Trophoblast cell (in vitro differentiated cells and primary cell): Measurements from ENCODE around the gene ARSG.
A peak's percentile ranks its signal among the peaks of the same experiment; 100 is the strongest.

Source experiments
- DNase-seq, 2 donors: peaks; one replicate each; pipeline ENCODE4 v3.0.0-alpha.2; 2016
- H2AFZ ChIP-seq: 2 replicates; pipeline ENCODE4 v1.6.1; 2013; ENCODE audit warnings: low read length, moderate library complexity, mild to moderate bottlenecking; ENCODE audit not compliant: insufficient read depth, poor library complexity
- H2AK5ac ChIP-seq: 2 replicates; pipeline ENCODE4 v1.6.1; 2013; ENCODE audit warnings: mild to moderate bottlenecking, low read length
- H2BK120ac ChIP-seq: 2 replicates; pipeline ENCODE4 v1.6.1; 2013; ENCODE audit warnings: low read length, mild to moderate bottlenecking, moderate library complexity; ENCODE audit not compliant: insufficient read depth, poor library complexity
- H2BK12ac ChIP-seq: 2 replicates; pipeline ENCODE4 v1.6.1; 2013; ENCODE audit warnings: mild to moderate bottlenecking, low read length, moderate library complexity
- H2BK5ac ChIP-seq: 2 replicates; pipeline ENCODE4 v1.6.1; 2013; ENCODE audit warnings: low read length, low read depth, moderate library complexity, mild to moderate bottlenecking; ENCODE audit not compliant: poor library complexity
- H3K14ac ChIP-seq: 2 replicates; pipeline ENCODE4 v1.6.1; 2013; ENCODE audit warnings: mild to moderate bottlenecking, low read length
- H3K18ac ChIP-seq: 2 replicates; pipeline ENCODE4 v1.6.1; 2013; ENCODE audit warnings: mild to moderate bottlenecking, low read length
- H3K23ac ChIP-seq: 2 replicates; pipeline ENCODE4 v1.6.1; 2013; ENCODE audit warnings: low read length
- H3K27ac ChIP-seq: 2 replicates; pipeline ENCODE4 v1.5.1; 2013; ENCODE audit warnings: low read depth, mild to moderate bottlenecking, inconsistent platforms, low read length, moderate library complexity
- H3K27me3 ChIP-seq: 2 replicates; pipeline ENCODE4 v1.6.1; 2013; ENCODE audit warnings: inconsistent platforms, mild to moderate bottlenecking, low read length, moderate library complexity; ENCODE audit not compliant: insufficient read depth
- H3K36me3 ChIP-seq, 2 experiments: 1 replicate in 1 of 2; 2 replicates in 1 of 2; pipeline ENCODE4 v1.6.1; 2013; ENCODE audit warnings: low read length in 2 of 2, mild to moderate bottlenecking in 2 of 2, moderate library complexity in 1 of 2; ENCODE audit not compliant: insufficient read depth in 2 of 2, control insufficient read depth in 1 of 2
- H3K4ac ChIP-seq: 2 replicates; pipeline ENCODE4 v1.6.1; 2013; ENCODE audit warnings: low read depth, mild to moderate bottlenecking, low read length, moderate library complexity
- H3K4me1 ChIP-seq, 2 experiments: 1 replicate in 1 of 2; 2 replicates in 1 of 2; pipeline ENCODE4 v1.6.1; 2013; ENCODE audit warnings: low read length in 2 of 2, mild to moderate bottlenecking in 2 of 2, moderate library complexity in 1 of 2; ENCODE audit not compliant: insufficient read depth in 2 of 2, control insufficient read depth in 1 of 2
- H3K4me2 ChIP-seq: 2 replicates; pipeline ENCODE4 v1.6.1; 2013; ENCODE audit warnings: inconsistent platforms, mild to moderate bottlenecking, low read length, moderate library complexity
- H3K4me3 ChIP-seq: 2 replicates; pipeline ENCODE4 v1.5.1; 2013; ENCODE audit warnings: mild to moderate bottlenecking, low read depth, low read length, inconsistent platforms
- H3K79me1 ChIP-seq: one replicate; pipeline ENCODE4 v1.6.1; 2013; ENCODE audit warnings: low read length
- H3K79me2 ChIP-seq: 2 replicates; pipeline ENCODE4 v1.6.1; 2013; ENCODE audit warnings: low read length, mild to moderate bottlenecking; ENCODE audit not compliant: control insufficient read depth, insufficient read depth, poor library complexity
- H3K9ac ChIP-seq: 2 replicates; pipeline ENCODE4 v1.6.1; 2013; ENCODE audit warnings: mild to moderate bottlenecking, low read length
- H3K9me3 ChIP-seq: 2 replicates; pipeline ENCODE4 v1.6.1; 2013; ENCODE audit warnings: low read depth, mild to moderate bottlenecking, control low read depth, inconsistent platforms, low read length; ENCODE audit not compliant: insufficient read depth
- H4K12ac ChIP-seq: 2 replicates; pipeline ENCODE4 v1.6.1; 2013; ENCODE audit warnings: low read depth, mild to moderate bottlenecking, low read length, moderate library complexity
- H4K8ac ChIP-seq: 2 replicates; pipeline ENCODE4 v1.6.1; 2013; ENCODE audit warnings: low read depth, mild to moderate bottlenecking, low read length, moderate library complexity
- H4K91ac ChIP-seq: one replicate; pipeline ENCODE4 v1.6.1; 2013; ENCODE audit warnings: low read depth, mild to moderate bottlenecking, low read length, moderate library complexity
- WGBS: extraction: QIAGEN DNeasy Blood & Tissue Kit; methylation state at CpG from one replicate; pipeline ENCODE4 v1.1.7; 2013; ENCODE audit warnings: missing lambda C conversion rate; ENCODE audit not compliant: insufficient read length, insufficient coverage; ENCODE audit errors: extremely low coverage; 5-methylcytosine and 5-hydroxymethylcytosine counted together

ARSG gene

DNA sequence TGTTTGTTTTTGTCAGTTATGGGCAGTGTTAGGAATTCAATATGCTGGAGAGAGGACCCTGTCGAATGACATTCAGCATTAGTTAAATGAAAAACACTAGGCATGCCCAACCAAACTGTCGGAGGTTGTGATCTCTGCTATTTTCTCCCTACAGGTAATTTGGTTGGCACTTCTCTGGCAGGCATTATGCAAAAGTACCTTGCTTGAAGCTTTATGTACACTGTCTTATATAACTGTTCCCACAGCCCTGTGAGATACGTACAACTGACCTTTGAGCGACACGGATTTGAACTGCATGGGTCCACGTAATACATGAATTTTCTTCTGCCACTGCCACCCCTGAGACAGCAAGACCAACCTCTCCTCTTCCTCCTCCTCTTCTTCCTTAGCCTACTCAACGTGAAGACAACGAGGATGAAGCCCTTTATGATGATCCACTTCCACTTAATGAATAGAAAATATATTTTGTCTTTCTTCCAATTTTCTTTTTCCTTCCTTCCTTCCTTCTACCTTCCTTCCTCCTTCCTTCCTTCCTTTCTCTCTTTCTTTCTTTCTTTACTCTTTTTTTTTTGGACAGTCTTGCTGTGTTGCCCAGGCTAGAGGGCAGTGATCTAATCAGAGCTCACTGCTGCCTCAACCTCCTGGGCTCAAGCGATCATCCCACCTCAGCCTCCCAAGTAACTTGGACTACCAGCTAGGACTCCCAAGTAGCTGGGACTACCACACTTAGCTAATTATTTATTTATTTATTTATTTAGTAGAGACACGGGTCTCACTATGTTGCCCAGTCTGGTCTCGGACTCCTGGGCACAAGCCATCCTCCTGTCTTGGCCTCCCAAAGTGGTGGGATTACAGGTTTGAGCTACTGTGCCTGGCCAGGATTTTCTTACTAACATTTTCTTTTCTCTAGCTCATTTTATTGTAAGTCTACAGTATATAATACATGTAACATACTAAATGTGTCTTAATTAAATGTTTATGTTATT, 88.7 kb downstream of the ARSG start:
- no peak overlapping the region for H2BK120ac ChIP-seq
- no peak overlapping the region for H3K4me3 ChIP-seq
- H2BK12ac ChIP-seq: no peak overlapping the region
- H2BK5ac ChIP-seq: no peak overlapping the region
- H3K4me1 ChIP-seq: peaks cover 26 to 35% of the 10 kb centered on the region in 2 experiments
- no peak overlapping the region for H4K91ac ChIP-seq
- no peak overlapping the region for H3K4ac ChIP-seq
- no peaks in the 10 kb centered on the region for H3K36me3 ChIP-seq
- H3K79me1 ChIP-seq: peaks cover 16% of the 10 kb centered on the region
- H3K9ac ChIP-seq: no peak overlapping the region
- no CpG with 5 or more reads among the region's 11 CpGs for WGBS
- H3K14ac ChIP-seq: no peak overlapping the region
- no peak overlapping the region for H2AK5ac ChIP-seq
- DNase-seq: no peak
- H2AFZ ChIP-seq: no peak overlapping the region
- H3K9me3 ChIP-seq: no peaks in the 10 kb centered on the region
- H3K27ac ChIP-seq: no peak overlapping the region
- no peaks in the 10 kb centered on the region for H3K27me3 ChIP-seq
- H3K4me2 ChIP-seq: no peak overlapping the region
- no peak overlapping the region for H3K23ac ChIP-seq
- no peak overlapping the region for H3K18ac ChIP-seq
- no peaks in the 10 kb centered on the region for H3K79me2 ChIP-seq
- H4K8ac ChIP-seq: no peak overlapping the region
- no peak overlapping the region for H4K12ac ChIP-seq

DNA sequence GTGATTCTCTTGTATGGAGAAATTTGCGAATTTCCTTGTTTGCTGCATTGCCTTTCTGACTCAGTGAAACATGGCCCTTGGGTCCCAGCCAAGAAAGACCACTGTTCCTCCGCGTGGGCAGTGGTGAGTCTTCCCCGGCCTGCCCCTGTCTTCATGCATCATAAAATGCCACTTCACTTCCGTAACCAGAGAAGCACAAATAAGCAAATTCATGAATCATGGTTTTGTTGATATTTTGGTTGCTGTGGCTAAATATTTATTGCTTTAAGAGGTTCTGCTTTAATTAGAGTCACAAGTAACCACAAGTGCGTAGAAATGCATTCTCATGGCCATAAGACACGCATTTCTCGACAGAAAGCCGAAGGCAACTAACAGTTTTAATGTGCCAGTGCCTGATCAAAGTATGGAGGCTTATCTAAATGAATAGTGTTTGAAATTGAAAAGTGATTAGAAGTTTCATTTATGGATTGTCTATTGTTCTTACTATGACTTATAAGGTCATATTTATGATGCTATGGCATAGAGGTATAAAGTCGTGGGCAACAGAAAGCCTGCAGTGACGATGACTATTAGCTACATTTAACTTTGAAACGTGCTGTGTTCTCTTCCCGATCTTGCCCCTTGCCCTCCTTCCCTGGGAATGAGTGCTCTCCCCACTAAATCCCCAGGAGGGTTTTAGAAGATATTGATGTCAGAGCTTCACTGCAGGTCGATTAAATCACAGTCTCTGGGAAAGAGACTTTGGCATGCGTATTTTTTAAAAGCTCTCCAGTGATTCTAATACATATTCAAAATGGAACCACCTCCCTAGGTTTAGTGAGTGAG, 90.0 kb downstream of the ARSG start:
- Histone ChIP-seq H3K27ac (no peak overlapping the region), H3K9ac (no peak overlapping the region), H4K8ac (no peak overlapping the region), H3K4ac (no peak overlapping the region), H3K14ac (no peak overlapping the region), H2AK5ac (no peak overlapping the region), H3K79me2 (no peaks in the 10 kb centered on the region), H3K4me1 (peaks cover 26 to 35% of the 10 kb centered on the region in 2 experiments), H4K91ac (no peak overlapping the region), H2BK12ac (no peak overlapping the region), H2BK5ac (no peak overlapping the region), H4K12ac (no peak overlapping the region), H3K23ac (no peak overlapping the region), H3K36me3 (no peaks in the 10 kb centered on the region), H3K4me2 (no peak overlapping the region), H3K79me1 (peaks cover 16% of the 10 kb centered on the region), H3K18ac (no peak overlapping the region), H2BK120ac (no peak overlapping the region), H3K27me3 (no peaks in the 10 kb centered on the region), H2AFZ (no peak overlapping the region), H3K9me3 (no peaks in the 10 kb centered on the region), H3K4me3 (no peak overlapping the region)
- peak; percentile 42 to 51 for DNase-seq
- WGBS: no CpG with 5 or more reads among the region's 15 CpGs

DNA sequence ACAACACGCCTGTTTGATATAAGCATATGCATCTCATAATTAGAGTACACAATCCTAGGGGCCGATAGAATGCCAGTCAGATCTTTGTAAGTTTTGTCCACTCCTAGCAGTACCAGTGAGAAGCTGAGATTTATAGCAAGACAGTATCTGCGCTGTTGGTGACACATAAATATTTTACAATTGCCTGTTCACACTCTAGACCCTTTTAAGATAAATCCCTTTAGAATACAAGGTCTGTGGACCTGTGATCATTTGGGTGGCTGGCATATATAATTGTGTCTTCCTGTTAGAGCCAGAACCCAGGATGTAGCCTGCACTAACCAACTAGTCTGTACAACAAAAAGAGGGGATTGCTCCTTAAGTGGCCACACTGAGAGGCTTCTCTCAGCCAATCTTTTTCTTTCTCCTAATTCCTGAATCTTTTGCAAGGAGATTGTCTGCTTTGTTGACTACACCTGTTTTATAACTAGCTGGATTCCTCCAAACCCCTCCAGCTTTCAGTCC, 91.3 kb downstream of the ARSG start:
- no peaks in the 10 kb centered on the region for H3K79me2 ChIP-seq
- no peak overlapping the region for H3K18ac ChIP-seq
- no peak overlapping the region for H3K4ac ChIP-seq
- no CpG with 5 or more reads among the region's 3 CpGs for WGBS
- H3K36me3 ChIP-seq: no peaks in the 10 kb centered on the region
- no peak for DNase-seq
- no peak overlapping the region for H3K23ac ChIP-seq
- H3K27ac ChIP-seq: no peak overlapping the region
- H3K27me3 ChIP-seq: no peaks in the 10 kb centered on the region
- no peak overlapping the region for H2BK12ac ChIP-seq
- H4K8ac ChIP-seq: no peak overlapping the region
- no peaks in the 10 kb centered on the region for H3K9me3 ChIP-seq
- no peak overlapping the region for H2BK5ac ChIP-seq
- no peak overlapping the region for H3K9ac ChIP-seq
- H2AFZ ChIP-seq: no peak overlapping the region
- H3K79me1 ChIP-seq: peaks cover 11% of the 10 kb centered on the region
- H2BK120ac ChIP-seq: no peak overlapping the region
- H3K4me3 ChIP-seq: no peak overlapping the region
- H3K4me2 ChIP-seq: no peak overlapping the region
- no peak overlapping the region for H2AK5ac ChIP-seq
- H4K12ac ChIP-seq: no peak overlapping the region
- H4K91ac ChIP-seq: no peak overlapping the region
- peaks cover 20 to 28% of the 10 kb centered on the region in 2 experiments for H3K4me1 ChIP-seq
- no peak overlapping the region for H3K14ac ChIP-seq

DNA sequence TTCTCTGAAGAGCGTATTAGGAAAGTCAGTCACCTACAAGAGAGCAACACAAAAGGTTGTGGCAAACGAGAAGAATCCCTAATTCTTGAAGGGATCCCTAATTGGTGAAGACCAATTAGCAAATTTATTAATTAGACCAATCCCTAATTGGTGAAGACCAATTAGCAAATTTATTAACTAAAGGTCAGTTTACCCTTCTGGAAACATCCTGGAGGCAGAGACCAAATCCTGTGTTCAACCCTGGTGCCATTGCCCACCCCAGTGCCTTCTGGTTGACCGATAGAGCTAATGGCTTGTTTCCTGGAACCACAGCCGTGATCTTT, 91.8 kb downstream of the ARSG start:
- DNase-seq: no peak
- Histone ChIP-seq H4K12ac (no peak overlapping the region), H3K9me3 (no peaks in the 10 kb centered on the region), H2AK5ac (no peak overlapping the region), H3K4me1 (peaks cover 18 to 24% of the 10 kb centered on the region in 2 experiments), H4K91ac (no peak overlapping the region), H3K36me3 (no peaks in the 10 kb centered on the region), H4K8ac (no peak overlapping the region), H2AFZ (no peak overlapping the region), H3K4me3 (no peak overlapping the region), H3K79me1 (peaks cover 11% of the 10 kb centered on the region), H3K4ac (no peak overlapping the region), H3K18ac (no peak overlapping the region), H2BK12ac (no peak overlapping the region), H3K23ac (no peak overlapping the region), H2BK5ac (no peak overlapping the region), H3K9ac (no peak overlapping the region), H3K27me3 (no peaks in the 10 kb centered on the region), H3K27ac (no peak overlapping the region), H3K4me2 (peak overlapping the region; percentile 4), H3K14ac (no peak overlapping the region), H3K79me2 (no peaks in the 10 kb centered on the region), H2BK120ac (no peak overlapping the region)
- WGBS: no CpG with 5 or more reads among the region's 4 CpGs
